Activated CD4-positive, alpha-beta T cell treated with anti-CD3 and anti-CD28 coated beads for 1 hour (primary cell): ENCODE data around the gene TADA2B.
A peak's percentile ranks its signal among the peaks of the same experiment; 100 is the strongest.
"Not testable (repeated sequence)": the region's sequence is repeated elsewhere in the genome, so short reads cannot be mapped to it uniquely, and the experiment has no call there.

Experiments used
- DNase-seq: peaks from one replicate; pipeline ENCODE4 v3.0.0-alpha.2; 2020

TADA2B gene

DNA sequence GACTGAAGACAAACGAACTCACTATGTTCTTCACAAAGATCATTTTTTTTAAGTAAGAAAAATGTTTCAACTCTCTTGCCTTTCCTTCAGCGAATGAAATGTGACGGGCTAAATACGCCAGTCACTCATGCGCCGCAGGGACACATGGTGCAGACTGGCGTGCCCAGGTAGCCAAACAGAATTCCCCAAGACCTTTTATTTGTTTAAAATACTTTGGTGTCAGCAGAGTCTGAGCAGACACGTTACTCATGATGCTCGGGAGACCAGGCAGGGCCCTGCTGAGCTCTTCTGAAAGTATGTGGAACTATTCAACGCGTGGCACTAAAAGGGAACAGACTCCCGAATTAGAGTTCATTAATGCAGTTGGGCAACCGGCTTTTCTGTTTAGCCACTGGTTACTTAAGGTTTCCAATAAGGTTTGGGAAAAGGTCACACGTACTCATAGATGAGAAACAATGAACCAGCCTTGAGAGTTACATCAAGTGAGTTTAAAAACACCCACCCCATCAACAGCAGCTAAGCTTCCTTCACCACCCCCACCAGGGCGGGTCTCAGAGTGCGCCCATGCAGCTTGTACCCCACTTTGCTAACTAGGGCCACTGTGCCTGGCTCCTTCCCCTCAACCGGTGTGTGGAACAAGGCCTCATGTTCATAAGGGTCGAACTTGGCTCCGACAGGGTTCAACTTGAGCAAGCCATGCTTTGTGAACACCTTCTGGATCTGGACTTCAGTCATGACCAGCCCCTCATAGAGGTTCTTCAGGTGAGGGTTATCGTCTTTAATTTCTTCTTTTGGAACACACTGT is 17.4 kb downstream of the TADA2B start:
- DNase-seq = no peak

DNA sequence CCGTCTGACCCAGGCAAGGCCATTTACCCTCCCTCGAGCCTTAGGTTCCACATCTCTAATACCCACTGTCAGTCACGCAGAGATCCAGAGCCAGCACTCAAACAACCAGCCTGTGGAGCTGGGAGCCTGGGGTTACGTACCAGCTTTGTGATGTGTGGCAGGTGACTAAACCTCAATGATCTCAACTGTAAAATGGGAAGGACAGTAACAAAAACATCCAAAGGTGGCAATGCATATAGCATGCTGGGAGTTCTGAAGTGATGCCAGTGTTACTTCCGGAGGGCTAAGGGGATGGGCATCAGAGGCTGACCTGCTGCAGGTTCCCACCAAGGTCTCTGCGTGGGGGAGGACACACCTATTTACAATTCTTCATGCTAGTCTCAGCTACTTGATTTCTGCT is 18.6 kb downstream of the TADA2B start:
- DNase-seq = no peak

DNA sequence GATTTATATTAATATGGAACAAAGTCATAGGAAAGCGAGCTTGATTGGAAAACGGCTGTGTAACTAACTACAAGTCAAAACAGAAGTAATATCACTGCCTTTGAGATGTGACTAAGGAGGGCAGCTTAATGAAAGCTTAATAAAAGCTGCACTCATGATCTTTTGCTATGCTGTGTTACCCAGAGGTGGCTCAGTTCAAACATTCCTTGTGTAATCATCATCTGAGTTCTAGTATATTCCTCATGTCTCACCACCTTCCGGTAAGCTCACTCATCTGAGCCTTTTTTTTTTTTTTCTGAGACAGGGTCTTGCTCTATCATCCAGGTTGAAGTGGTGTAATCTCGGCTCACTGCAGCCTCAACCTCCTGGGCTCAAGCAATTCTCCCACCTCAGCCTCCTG is 19.6 kb downstream of the TADA2B start:
- no peak for DNase-seq

DNA sequence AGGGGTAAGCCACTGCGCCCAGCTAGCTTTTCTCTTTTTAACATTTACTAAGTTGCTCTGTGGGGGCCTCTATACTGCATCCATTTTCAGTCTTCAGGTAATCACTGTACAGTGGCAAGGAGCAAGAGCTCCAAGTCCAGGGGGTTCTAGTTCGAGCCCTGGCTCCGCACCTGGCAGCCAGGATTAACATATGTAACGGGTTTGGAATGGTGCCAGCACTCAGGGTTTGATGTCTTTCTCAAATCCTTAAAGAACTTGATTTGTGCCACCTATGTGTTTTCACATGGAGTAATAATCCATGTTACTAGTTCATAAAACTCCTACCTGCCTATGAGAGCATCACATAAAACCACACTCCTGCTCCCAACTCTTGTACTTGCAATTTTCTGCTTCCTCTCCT is 20.2 kb downstream of the TADA2B start:
- DNase-seq = no peak

DNA sequence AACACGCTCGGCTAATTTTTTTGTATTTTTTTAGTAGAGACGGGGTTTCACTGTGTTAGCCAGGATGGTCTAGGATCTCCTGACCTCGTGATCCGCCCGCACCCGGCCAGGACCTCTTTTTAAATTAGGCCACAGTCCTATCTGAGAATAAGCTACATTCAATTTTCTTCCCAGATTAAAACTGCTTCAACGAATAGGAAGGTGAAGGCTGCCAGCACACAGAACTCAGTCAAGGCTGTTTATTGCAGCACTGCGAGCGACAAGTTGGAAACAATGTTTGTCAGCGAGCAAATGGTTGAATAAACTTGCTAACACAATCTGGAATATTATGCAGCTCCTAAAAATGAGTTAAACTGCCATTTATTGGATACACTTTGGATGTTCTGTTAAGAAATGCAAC is 22.8 kb downstream of the TADA2B start:
- DNase-seq = no peak

- no peak for DNase-seq
Measured at GRCh38 chr4:7066493-7066892, 23.3 kb downstream of the TADA2B start.

- DNase-seq = no peak
Measured at GRCh38 chr4:7067126-7067451, 23.9 kb downstream of the TADA2B start.

DNA sequence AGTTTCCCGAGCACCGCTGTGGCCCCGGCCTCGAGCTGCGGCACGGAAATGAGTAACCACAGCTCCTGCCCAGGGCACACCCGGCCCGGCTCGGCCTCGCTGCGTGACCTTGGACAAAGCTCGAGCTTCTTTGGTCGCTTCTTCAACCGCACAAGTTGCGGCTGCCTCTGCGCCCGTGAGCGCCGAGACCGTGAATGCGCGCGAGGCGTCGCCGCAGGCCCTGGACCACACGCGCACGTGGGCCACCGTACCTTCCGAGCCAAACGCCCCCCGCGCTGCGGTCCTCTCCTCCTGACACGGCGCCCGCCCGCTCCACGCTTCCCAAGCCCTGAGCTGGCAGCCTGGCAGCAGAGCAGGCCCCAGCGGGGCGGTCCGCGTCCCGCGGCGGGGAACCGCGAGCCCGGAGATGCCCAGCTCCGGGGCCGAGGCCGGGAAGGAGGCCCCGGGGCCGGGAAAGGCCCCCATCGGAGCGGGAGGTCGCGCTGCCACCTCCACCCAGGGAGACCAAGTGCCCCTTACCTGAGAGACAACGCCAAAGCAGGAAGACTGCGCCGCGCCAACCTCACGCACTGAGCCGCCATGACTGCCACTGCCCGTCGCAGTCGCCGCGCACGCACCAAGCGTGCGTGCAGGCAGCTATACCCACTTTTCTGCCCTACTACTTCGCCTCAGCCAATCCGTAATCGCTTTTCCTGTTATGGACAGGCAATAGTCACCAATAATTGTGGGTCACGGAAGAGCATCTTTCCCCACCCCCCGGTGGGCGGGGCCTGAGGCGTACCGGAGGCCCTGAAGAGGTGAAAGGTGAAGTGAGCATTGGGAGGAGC is 24.5 kb downstream of the TADA2B start, which contains the start of gene GRPEL1:
GRPEL1 (minus strand) TSS at position 613 of the 827 bp plus-strand sequence; CDS start at position 581, 32 bp downstream.
- peak; percentile 100 for DNase-seq

- no peak for DNase-seq
Measured at GRCh38 chr4:7068279-7068842, 25.2 kb downstream of the TADA2B start.

- no peak for DNase-seq
Measured at GRCh38 chr4:7068883-7069282, 25.7 kb downstream of the TADA2B start.

GRCh38 chr4:7070729-7071511 is 27.7 kb downstream of the TADA2B start:
- peak; percentile 78 for DNase-seq

DNA sequence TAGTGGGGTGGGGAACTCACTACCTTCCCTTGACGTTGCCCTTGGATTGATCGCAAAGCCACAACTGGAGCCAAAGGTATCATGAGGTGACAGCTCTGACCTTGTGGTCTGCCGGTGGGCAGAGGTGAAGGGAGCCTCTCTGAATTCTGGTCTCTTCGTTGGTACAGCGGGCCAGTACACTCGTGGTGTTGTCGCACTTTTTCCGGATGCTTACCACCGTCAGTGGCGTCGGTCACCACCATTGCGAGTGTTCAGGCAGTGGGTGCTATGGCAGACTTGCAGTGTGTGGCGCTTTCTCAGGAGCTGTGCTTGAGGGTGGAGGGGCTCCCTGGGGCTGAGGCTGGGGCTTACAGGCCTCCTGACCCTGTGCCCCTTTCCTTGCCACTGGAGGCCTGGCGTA is 29.9 kb downstream of the TADA2B start:
- no peak for DNase-seq

DNA sequence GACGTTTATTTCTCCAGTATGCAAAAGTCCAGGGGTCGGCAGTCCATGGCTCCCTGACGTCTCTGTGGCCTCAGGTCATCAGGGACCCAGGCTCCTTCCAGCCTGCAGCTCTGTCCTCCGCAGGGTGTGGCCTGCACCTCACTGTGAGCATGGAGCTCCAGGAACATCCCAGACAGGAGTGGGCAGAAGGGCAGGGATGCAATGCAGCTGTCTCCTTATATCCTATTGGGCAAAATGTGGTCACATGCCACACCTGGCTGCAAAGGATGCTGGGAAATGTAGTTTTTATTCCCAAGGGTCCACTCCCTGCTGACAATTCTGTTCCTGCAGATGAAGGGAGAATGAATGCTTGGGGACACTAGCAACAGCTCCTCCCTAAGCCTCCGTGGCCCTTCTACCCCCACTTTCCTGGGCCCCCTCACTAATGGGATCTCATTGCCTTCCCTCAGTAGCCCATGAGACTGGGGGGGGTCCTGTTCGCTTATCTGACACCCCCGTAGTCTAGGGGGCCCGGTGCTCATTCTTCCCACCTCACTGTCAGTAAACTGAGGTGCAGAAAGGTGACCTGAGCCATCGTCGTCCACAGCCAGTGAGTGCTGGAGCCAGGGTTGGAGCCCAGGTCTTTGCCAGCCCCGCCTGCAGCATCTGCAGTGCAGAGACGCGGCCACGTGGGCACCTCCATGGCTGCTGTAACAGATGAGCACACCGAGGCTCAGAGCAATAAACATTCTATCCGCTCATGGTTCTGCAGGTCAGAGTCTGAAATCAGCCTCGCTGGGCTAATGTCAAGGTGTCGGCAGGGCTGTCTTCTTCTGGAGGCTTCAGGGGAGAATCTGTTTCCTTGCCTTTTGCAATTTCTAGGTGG is 30.6 kb downstream of the TADA2B start:
- DNase-seq = no peak

- no peak for DNase-seq
Measured at GRCh38 chr4:7074426-7074825, 31.3 kb downstream of the TADA2B start.

GRCh38 chr4:7075962-7076695 is 33.0 kb downstream of the TADA2B start:
- no peak for DNase-seq

GRCh38 chr4:7076696-7077082 is 33.5 kb downstream of the TADA2B start:
- DNase-seq = no peak

GRCh38 chr4:7077371-7077770 is 34.2 kb downstream of the TADA2B start:
- no peak for DNase-seq

- DNase-seq = no peak
Measured at GRCh38 chr4:7078025-7078424, 34.9 kb downstream of the TADA2B start.

- DNase-seq = not testable (repeated sequence)
Measured at GRCh38 chr4:7079483-7079882, 36.3 kb downstream of the TADA2B start.

GRCh38 chr4:7079909-7080308 is 36.7 kb downstream of the TADA2B start:
- DNase-seq = not testable (repeated sequence)
